Right lobe of liver (tissue), 6 donors: Measurements from ENCODE around the gene TSR1. TPM values are rescaled to one million over a fixed set of nuclear protein-coding genes. Genes with fewer than 3 reads are reported as not detected.

Experiments
- ATAC-seq, 4 donors: fragments of 200-7000 bp; cut with Tn5 transposase; one replicate each; pipeline ENCODE4 v1.9.1; 2020; ENCODE audit warnings: mild to moderate bottlenecking in 4 of 4, moderate library complexity in 4 of 4
- DNase-seq, 3 donors: peaks; one replicate each; pipeline ENCODE4 v3.0.0-alpha.2; 2020
- H3K27ac ChIP-seq, 3 donors: fragments of 200-600 bp; one replicate each; pipeline ENCODE4 v1.8.0; 2022
- H3K27me3 ChIP-seq, 2 donors: fragments of 200-600 bp; one replicate each; pipeline ENCODE4 v1.8.0; 2022
- H3K36me3 ChIP-seq, 4 donors: fragments of 200-600 bp; sonication (generic) in 1 of 4; one replicate each; pipeline versions ENCODE4 v1.5.1 to v1.8.0; 2017 to 2022; ENCODE audit warnings: control low read depth in 1 of 4
- H3K4me1 ChIP-seq, 4 donors: fragments of 200-600 bp; sonication (generic) in 1 of 4; one replicate each; pipeline versions ENCODE4 v1.5.1 to v1.8.0; 2017 to 2022; ENCODE audit warnings: control low read depth in 1 of 4
- H3K4me3 ChIP-seq, 3 donors: fragments of 200-600 bp; one replicate each; pipeline ENCODE4 v1.8.0; 2022
- H3K9me3 ChIP-seq, 4 donors: fragments of 200-600 bp; sonication (generic) in 1 of 4; one replicate each; pipeline versions ENCODE4 v1.5.1 to v1.8.0; 2017 to 2022; ENCODE audit warnings: control low read depth in 1 of 4
- CTCF ChIP-seq, 4 donors: fragments of 200-600 bp in 3 of 4; fragments of 450-650 bp in 1 of 4; IDR thresholded peaks; one replicate each; pipeline versions ENCODE4 v1.5.1 to v1.8.0; 2016 to 2022; ENCODE audit warnings: antibody characterized with exemption in 4 of 4, mild to moderate bottlenecking in 2 of 4
- POLR2A ChIP-seq: fragments of 450-650 bp; IDR thresholded peaks from one replicate; pipeline ENCODE4 v1.6.1; 2017; ENCODE audit warnings: antibody characterized with exemption, mild to moderate bottlenecking
- WGBS: methylation state at CpG from one replicate; pipeline ENCODE4 v1.1.6; 2018; ENCODE audit warnings: low coverage, low lambda C conversion rate; ENCODE audit not compliant: insufficient coverage; ENCODE audit errors: missing lambda C conversion rate; 5-methylcytosine and 5-hydroxymethylcytosine counted together
- intact Hi-C, 2 donors: fragments of 100-400 bp; cut with DNase I; formaldehyde crosslinking; loops; one replicate each; pipeline versions ENCODE4 v1.11.2 to v1.14.1; 2022
- total RNA-seq, 6 experiments: library from RNA; depleted of rRNA in 2 of 6; stranded (reverse); fragments of >200 nt in 2 of 6; fragmentation: NEBNext Ultra II Directional in 3 of 6; extraction: Animal tissue kit (Norgen Biotek cat#: 25700) in 3 of 6; gene quantifications; one replicate each; pipeline versions ENCODE4 v1.1.0 to v1.2.4, GENCODE V29; 2016 to 2023
- donor health status: DM: no; HTN: yes; CAD: no.
- donor health status: DM: no; HTN: no; CAD: no.
- donor health status: DM: no; HTN: no; CAD: no.
- donor health status: DM: no; HTN: yes; CAD: no.
- donor health status: DM: no; HTN: yes; CAD: no.

The TSR1 gene
- total RNA-seq, 6 experiments from 2014 or later: 9.7 to 26.2 (median 13.1) TPM

DNA sequence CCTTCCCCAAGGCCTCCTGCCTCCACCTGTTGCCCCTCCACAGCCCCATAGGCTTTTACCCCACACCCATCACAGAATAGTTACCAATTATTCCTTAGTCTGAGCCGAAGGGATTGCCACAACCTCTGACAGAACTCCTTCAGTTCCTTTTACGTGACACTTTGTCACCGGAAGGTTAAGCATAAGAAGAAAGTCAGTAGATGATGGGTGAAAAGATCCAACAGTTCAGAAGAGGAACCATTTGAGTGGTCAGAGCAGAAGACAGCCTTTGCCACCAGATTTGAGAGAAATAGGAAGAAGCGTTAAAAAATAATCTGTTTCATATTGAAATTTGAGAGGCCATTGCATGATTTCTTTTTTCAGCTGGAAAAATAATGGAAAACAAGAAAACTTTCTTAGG is 31.3 kb downstream of the TSR1 start:
- ATAC-seq (no peak), DNase-seq (no peak)
- 81% methylated on average over 4 of the region's 4 CpGs for WGBS
- H3K4me1 ChIP-seq: peaks cover 0 to 21% (median 5%) of the 10 kb centered on the region in 4 donors
- H3K27me3 ChIP-seq: no peaks in the 10 kb centered on the region
- H3K4me3 ChIP-seq: no peak overlapping the region
- no peaks in the 10 kb centered on the region for H3K36me3 ChIP-seq
- TF ChIP-seq POLR2A (no peak), CTCF (IDR thresholded peaks at IDR 0.05) (no peak)
- intact Hi-C loops: no loop called here
- H3K9me3 ChIP-seq: no peaks in the 10 kb centered on the region
- no peak overlapping the region for H3K27ac ChIP-seq

GRCh38 chr17:2303204-2304188 is 32.8 kb downstream of the TSR1 start, which contains the start of the genes SMG6 and SRR:
Gene SMG6, minus strand, starts transcription at chr17:2303785. Its CDS starts 65 bp downstream, at chr17:2303720.
Gene SRR, plus strand, starts transcription at chr17:2303950. Its CDS starts 11,611 bp downstream, at chr17:2315561.
- Histone ChIP-seq H3K27me3 (no peaks in the 10 kb centered on the region), H3K4me3 (peak within 1 kb of the TSS; percentile 94 to 99 (median 96)), H3K27ac (peak within 1 kb of the TSS; percentile 70 to 88 (median 85)), H3K4me1 (peaks cover 0 to 10% (median 0%) of the 10 kb centered on the region in 4 donors), H3K36me3 (peaks cover 0 to 9% (median 0%) of the 10 kb centered on the region in 4 donors), H3K9me3 (no peaks in the 10 kb centered on the region)
- peak; percentile 58 for TF ChIP-seq POLR2A
- TF ChIP-seq CTCF (IDR thresholded peaks at IDR 0.05): no peak
- ATAC-seq (peak; percentile 95 to 98 (median 96)), DNase-seq (peak; percentile 93 to 94 (median 94))
- 0% methylated on average over 7 of the region's 108 CpGs for WGBS
- intact Hi-C loops: no loop called here

DNA sequence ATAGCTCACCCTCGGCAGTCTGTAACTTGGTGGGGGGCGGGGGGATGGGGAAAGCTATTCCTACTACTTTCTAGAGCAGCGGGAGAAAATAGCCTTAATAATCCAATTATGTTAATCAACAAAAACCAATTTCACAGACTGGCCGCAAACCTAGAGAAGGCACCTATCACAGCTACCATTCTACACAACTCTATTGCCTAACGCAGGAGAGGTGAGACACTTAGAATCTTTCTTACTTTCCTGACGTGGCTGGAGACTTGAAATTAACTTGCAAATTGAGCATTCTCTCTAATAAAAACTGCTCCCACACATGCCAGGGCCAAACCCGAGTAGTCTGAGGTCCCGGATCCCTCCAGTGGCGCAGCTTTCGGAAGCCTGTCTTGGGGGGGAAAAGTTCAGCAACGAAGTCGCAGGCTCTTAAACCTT is 33.5 kb downstream of the TSR1 start:
- no peaks in the 10 kb centered on the region for H3K27me3 ChIP-seq
- H3K4me1 ChIP-seq: peaks cover 0 to 10% (median 0%) of the 10 kb centered on the region in 4 donors
- no peaks in the 10 kb centered on the region for H3K9me3 ChIP-seq
- intact Hi-C loops: no loop called here
- peak overlapping the region; percentile 70 to 88 (median 85) for H3K27ac ChIP-seq
- DNase-seq (no peak), ATAC-seq (no peak)
- peak overlapping the region; percentile 94 to 99 (median 96) for H3K4me3 ChIP-seq
- 2% methylated on average over 10 of the region's 12 CpGs for WGBS
- TF ChIP-seq POLR2A (no peak), CTCF (IDR thresholded peaks at IDR 0.05) (no peak)
- H3K36me3 ChIP-seq: peaks cover 0 to 9% (median 1%) of the 10 kb centered on the region in 4 donors

DNA sequence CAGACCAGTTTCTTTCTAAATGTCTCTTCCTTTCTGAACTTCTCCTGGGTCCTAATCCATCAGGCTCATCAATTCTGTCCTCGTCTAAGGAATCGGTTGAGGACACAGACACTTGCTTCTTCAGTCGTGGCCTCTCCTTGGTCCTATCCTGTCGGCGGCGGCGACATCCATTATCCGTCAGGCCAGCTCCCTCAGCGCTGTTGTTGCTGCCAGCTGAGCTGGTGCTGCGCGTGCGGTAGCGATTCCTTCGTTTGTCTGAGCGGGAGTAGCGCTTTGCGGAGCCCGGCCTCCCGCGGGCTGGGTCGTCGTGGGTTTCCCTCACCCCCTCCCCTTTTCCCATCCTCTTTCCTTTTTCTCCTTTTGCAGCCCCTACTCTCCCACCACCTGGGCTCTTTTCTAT is 36.5 kb downstream of the TSR1 start:
- peaks cover 0 to 23% (median 7%) of the 10 kb centered on the region in 4 donors for H3K36me3 ChIP-seq
- no peaks in the 10 kb centered on the region for H3K27me3 ChIP-seq
- peaks cover 0 to 10% (median 0%) of the 10 kb centered on the region in 4 donors for H3K4me1 ChIP-seq
- ATAC-seq (no peak), DNase-seq (no peak)
- WGBS: 92% methylated on average over 19 of the region's 22 CpGs
- H3K27ac ChIP-seq: no peak overlapping the region
- intact Hi-C loops: no loop called here
- no peaks in the 10 kb centered on the region for H3K9me3 ChIP-seq
- no peak overlapping the region for H3K4me3 ChIP-seq
- no peak for TF ChIP-seq POLR2A
- no peak for TF ChIP-seq CTCF (IDR thresholded peaks at IDR 0.05)
